OCI-LY7 (cell line): ENCODE results near the gene LINC01488. TPM values are rescaled to one million over a fixed set of nuclear protein-coding genes. Genes with fewer than 3 reads are reported as not detected.

Experiments used
- BruUV-seq: library from RNA; stranded (reverse); fragments of 400-500 nt; replicated peaks from 2 replicates; lab custom pipeline; 2021; lab: Mats Ljungman, UMichigan
- CTCF ChIA-PET: fragments of 300-600 bp; sonication (Branson Sonifier 250); formaldehyde crosslinking; loops from one replicate; lab custom pipeline; 2022; ENCODE audit warnings: antibody characterized with exemption; ENCODE audit not compliant: unreplicated experiment; lab: Charles Lee
- POLR2A ChIA-PET: fragments of 300-600 bp; sonication (Branson Sonifier 250); formaldehyde crosslinking; loops from one replicate; lab custom pipeline; 2022; ENCODE audit warnings: antibody characterized with exemption; lab: Charles Lee
- DNase-seq: peaks from one replicate; pipeline ENCODE4 v3.0.0-alpha.2; 2015; ENCODE audit warnings: low spot score
- H2AFZ ChIP-seq: fragments of 200-600 bp; sonication (generic), shearing (Covaris generic); 2 replicates; pipeline ENCODE4 v1.6.1; 2014; ENCODE audit warnings: mild to moderate bottlenecking, antibody characterized with exemption, low read length, moderate library complexity
- H3K27ac ChIP-seq: fragments of 200-600 bp; sonication (generic); 2 replicates; pipeline ENCODE4 v1.5.1; 2014; ENCODE audit warnings: mixed run types, low read depth, mild to moderate bottlenecking, moderate library complexity, low read length, inconsistent platforms; ENCODE audit not compliant: poor library complexity, severe bottlenecking
- H3K36me3 ChIP-seq: fragments of 200-600 bp; sonication (generic); 2 replicates; pipeline ENCODE4 v1.6.1; 2014; ENCODE audit warnings: mild to moderate bottlenecking, antibody characterized with exemption, low read length, moderate library complexity, mixed read lengths; ENCODE audit not compliant: insufficient read depth
- H3K4me1 ChIP-seq: fragments of 200-600 bp; sonication (generic); 2 replicates; pipeline ENCODE4 v1.5.1; 2014; ENCODE audit warnings: mild to moderate bottlenecking, low read length; ENCODE audit not compliant: insufficient read depth, poor library complexity, severe bottlenecking
- H3K4me2 ChIP-seq: fragments of 200-600 bp; sonication (generic); 2 replicates; pipeline ENCODE4 v1.6.1; 2014; ENCODE audit warnings: mild to moderate bottlenecking, low read length
- H3K4me3 ChIP-seq: fragments of 200-600 bp; sonication (generic); 2 replicates; pipeline ENCODE4 v1.5.1; 2014; ENCODE audit warnings: mild to moderate bottlenecking, low read depth, low read length; ENCODE audit not compliant: poor library complexity, severe bottlenecking
- H3K79me2 ChIP-seq: fragments of 200-600 bp; sonication (generic); 2 replicates; pipeline ENCODE4 v1.6.1; 2016; ENCODE audit warnings: low read depth, mild to moderate bottlenecking, low read length, moderate library complexity, mixed read lengths; ENCODE audit not compliant: insufficient read depth
- H3K9me2 ChIP-seq: fragments of 200-600 bp; sonication (generic); 2 replicates; pipeline ENCODE4 v1.6.1; 2016; ENCODE audit warnings: mild to moderate bottlenecking, low read length, mixed read lengths; ENCODE audit not compliant: insufficient read depth
- H3K9me3 ChIP-seq: fragments of 200-600 bp; sonication (generic); 2 replicates; pipeline ENCODE4 v1.6.1; 2014; ENCODE audit warnings: mild to moderate bottlenecking, mixed run types, low read length, mixed read lengths
- H4K20me1 ChIP-seq: fragments of 200-600 bp; sonication (generic); 2 replicates; pipeline ENCODE4 v1.6.1; 2014; ENCODE audit warnings: mild to moderate bottlenecking, antibody characterized with exemption, low read length, moderate library complexity, mixed read lengths; ENCODE audit not compliant: insufficient read depth
- CTCF ChIP-seq: fragments of 200-600 bp; sonication (generic); conservative IDR thresholded peaks from 2 replicates; pipeline ENCODE4 v1.5.1; 2014; ENCODE audit warnings: mild to moderate bottlenecking, antibody characterized with exemption, low read length, moderate library complexity, mixed read lengths
- EZH2phosphoT487 ChIP-seq: fragments of 200-600 bp; sonication (generic); IDR thresholded peaks from 2 replicates; pipeline ENCODE4 v1.6.1; 2018; ENCODE audit warnings: low read depth, borderline replicate concordance, mild to moderate bottlenecking, mixed run types, antibody characterized with exemption, low read length, moderate library complexity, mixed read lengths
- intact Hi-C: fragments of 100-400 bp; cut with micrococcal nuclease; formaldehyde crosslinking; loops from one replicate; pipeline ENCODE4 v1.10.0; 2022; ENCODE audit not compliant: unreplicated experiment
- total RNA-seq, 2 experiments: library from RNA; depleted of rRNA in 1 of 2; stranded (reverse); fragments of >200 nt in 1 of 2; shearing (Covaris generic) in 1 of 2; gene quantifications; 2 replicates each; pipeline ENCODE4 v1.2.3, GENCODE V29; 2014 to 2022

LINC01488 gene
- total RNA-seq, 2 experiments from 2014 or later = not detected

GRCh38 chr11:69467646-69468045 lies 13.8 kb upstream of the LINC01488 start:
- no peak for TF ChIP-seq CTCF
- TF ChIP-seq EZH2phosphoT487 = no peak
- no peaks in the 10 kb centered on the region for H3K9me3 ChIP-seq
- no peaks in the 10 kb centered on the region for H3K4me1 ChIP-seq
- H3K79me2 ChIP-seq = no peaks in the 10 kb centered on the region
- intact Hi-C loops = no loop called here
- no peak overlapping the region for H3K27ac ChIP-seq
- no TSS peak for BruUV-seq
- no peaks in the 10 kb centered on the region for H3K9me2 ChIP-seq
- DNase-seq = no peak
- H4K20me1 ChIP-seq = no peaks in the 10 kb centered on the region
- no peak overlapping the region for H2AFZ ChIP-seq
- CTCF ChIA-PET = no interaction called here
- no peaks in the 10 kb centered on the region for H3K36me3 ChIP-seq
- no peak overlapping the region for H3K4me2 ChIP-seq
- POLR2A ChIA-PET = no interaction called here
- no peak overlapping the region for H3K4me3 ChIP-seq

- DNase-seq = no peak
- no peaks in the 10 kb centered on the region for H3K36me3 ChIP-seq
- ChIA-PET POLR2A (no interaction called here), CTCF (no interaction called here)
- H3K4me1 ChIP-seq = no peaks in the 10 kb centered on the region
- H2AFZ ChIP-seq = no peak overlapping the region
- H3K9me3 ChIP-seq = no peaks in the 10 kb centered on the region
- no TSS peak for BruUV-seq
- H3K27ac ChIP-seq = no peak overlapping the region
- H3K9me2 ChIP-seq = no peaks in the 10 kb centered on the region
- H3K4me2 ChIP-seq = no peak overlapping the region
- H3K79me2 ChIP-seq = no peaks in the 10 kb centered on the region
- no peak overlapping the region for H3K4me3 ChIP-seq
- no peak for TF ChIP-seq CTCF
- no peak for TF ChIP-seq EZH2phosphoT487
- intact Hi-C loops = no loop called here
- H4K20me1 ChIP-seq = no peaks in the 10 kb centered on the region
Measured at GRCh38 chr11:69468221-69468620, 13.2 kb upstream of the LINC01488 start.

- H3K9me2 ChIP-seq = no peaks in the 10 kb centered on the region
- no TSS peak for BruUV-seq
- no peaks in the 10 kb centered on the region for H3K36me3 ChIP-seq
- no peak for DNase-seq
- no peaks in the 10 kb centered on the region for H3K9me3 ChIP-seq
- H3K79me2 ChIP-seq = no peaks in the 10 kb centered on the region
- no peak overlapping the region for H3K27ac ChIP-seq
- intact Hi-C loops = no loop called here
- TF ChIP-seq EZH2phosphoT487 = no peak
- no peak overlapping the region for H3K4me2 ChIP-seq
- ChIA-PET POLR2A (interaction anchor here (0.5 kb wide), 1 partner anchor 53 kb away, joined by 3 read pairs; no protein-coding TSS in a partner anchor), CTCF (no interaction called here)
- no peaks in the 10 kb centered on the region for H3K4me1 ChIP-seq
- H2AFZ ChIP-seq = no peak overlapping the region
- H4K20me1 ChIP-seq = no peaks in the 10 kb centered on the region
- H3K4me3 ChIP-seq = no peak overlapping the region
Measured at GRCh38 chr11:69468911-69469885, 12.3 kb upstream of the LINC01488 start.
